GM19239 (cell line): ENCODE data around the gene CAPN15.

Experiments used
- DNase-seq: peaks from one replicate; pipeline ENCODE4 v3.0.0; 2011; ENCODE audit warnings: low spot score; ENCODE audit not compliant: insufficient read length
- FAIRE-seq: peaks from 2 replicates; lab custom pipeline; 2011; peaks lifted over from hg19 to GRCh38; lab: Jason Lieb, UNC

Gene CAPN15

DNA sequence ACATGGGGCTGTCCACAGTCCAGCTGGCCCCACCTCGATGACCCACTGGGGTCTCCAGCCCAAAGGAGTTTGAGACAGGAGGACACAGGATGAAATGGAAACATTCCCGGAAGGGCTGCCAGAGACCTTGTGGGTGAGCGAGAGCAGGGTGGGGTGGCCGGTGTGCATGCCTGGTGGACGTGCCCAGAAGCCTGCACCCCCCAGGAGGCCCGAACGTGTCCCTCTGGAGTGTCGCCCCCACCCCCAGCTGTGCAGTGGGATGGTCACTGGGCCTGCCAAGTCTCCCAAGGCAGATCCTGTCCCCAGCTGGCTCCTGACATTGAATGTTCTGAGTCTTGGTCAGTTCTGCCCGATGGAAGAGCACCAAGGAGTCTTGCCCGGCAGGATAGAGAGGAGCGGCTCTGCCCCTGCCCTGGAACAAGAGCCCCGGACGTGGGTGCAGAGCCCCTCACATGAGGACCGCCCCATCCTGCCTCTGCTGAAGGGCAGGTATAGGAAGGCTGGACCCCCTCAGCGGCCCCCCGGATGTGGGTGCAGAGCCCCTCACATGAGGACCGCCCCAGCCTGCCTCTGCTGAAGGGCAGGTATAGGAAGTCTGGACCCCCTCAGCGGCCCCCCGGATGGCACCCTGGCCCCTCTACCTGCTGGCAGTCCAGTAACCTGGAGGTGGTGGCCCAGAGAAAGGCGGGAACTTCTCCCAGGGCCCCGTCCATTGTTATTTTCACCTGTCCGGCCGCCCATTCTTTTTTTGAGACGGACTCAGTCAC lies 3.1 kb upstream of the CAPN15 start:
- DNase-seq = no peak
- FAIRE-seq = no peak

DNA sequence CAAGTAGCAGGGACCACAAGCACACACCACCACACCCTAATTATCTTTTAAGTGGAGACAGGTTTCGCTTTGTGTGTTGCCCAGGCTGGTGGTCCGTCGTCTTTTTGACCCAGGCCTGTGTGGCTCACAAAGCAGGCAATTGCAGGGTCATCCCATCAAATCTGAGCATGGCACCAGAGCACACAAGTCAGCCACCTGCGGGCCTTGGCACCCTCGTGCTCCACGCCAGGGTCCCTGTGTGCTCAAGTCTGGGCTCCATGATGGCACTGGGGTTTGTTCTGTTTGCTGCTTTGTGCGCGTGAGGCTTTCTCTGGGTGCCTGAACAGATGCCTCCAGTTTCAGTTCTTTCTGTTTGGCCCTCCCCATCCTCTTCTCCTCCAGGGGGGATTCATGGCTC lies 2.4 kb upstream of the CAPN15 start:
- FAIRE-seq = no peak
- DNase-seq = no peak

DNA sequence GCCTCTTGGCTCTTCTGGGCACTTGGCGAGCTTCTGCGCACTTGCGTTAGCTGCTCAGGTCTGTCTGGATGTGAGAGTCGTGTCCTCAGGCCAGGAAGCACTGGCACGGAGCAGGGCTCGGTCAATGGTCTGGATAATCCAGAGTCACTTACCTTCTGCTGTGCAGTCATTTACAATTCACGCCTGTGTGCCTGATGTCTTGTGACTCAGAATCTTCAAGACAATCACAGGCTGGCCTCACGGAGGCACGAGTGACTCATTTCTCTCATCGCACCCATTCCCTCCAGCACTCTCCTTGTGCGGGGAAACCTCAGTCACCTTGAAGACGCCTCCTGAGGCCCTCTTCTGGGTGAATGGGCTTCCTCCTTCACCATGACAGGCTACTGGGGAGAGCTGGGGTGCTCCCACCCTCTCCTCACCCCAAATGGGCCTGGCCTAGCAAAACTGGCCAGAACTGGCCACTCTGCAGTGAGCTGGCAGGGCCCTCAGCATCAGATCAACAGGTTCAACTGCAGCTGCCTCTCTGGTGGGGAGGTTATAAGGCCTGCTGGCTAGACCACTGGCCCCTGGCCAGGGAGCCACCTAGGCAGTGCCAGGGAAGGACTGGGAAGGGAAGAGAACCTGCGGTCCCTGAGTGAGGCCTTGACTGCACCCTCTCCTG lies 1.9 kb upstream of the CAPN15 start:
- DNase-seq (peak; percentile 54), FAIRE-seq (no peak)

DNA sequence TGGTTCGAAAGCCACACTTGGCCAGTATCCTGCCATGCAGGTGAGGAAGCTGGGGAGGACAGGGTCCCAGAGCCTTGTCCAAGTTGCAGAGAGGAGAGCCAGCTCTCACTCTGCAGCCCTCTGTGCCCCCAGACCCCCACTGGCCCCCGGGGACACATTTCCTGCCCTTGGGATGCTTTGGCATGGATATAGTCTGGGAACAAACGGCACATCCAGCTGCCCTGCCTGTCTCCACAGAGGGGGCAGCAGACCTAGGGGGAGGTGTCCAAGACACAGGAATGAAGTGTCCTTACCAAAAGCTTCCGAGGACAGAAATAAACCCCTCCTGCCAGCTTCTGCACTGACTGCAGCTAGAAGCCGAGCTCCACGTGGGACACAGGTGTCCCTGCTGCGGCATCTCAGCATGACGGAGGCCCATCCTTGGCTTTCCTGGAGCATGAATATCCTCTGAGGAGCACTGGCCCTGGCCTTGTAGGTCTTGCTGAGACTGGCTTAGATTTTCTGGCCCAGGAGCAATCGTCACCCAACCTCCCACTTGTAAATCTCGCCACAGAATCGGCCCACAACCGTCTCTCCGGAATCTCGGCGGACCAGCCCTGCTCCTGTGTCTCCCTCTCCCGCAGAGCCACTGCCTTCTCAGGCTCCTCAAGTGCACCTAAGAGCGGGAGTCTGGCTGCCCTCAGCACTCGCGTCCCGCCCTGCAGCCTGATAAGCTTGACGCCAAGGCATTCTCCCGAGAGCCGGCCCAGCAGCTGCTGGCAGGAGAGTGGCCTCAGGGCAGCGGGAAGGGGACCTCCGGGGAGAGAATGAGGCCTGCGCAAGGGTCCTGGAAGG lies 1.1 kb upstream of the CAPN15 start:
- FAIRE-seq = no peak
- DNase-seq = no peak

DNA sequence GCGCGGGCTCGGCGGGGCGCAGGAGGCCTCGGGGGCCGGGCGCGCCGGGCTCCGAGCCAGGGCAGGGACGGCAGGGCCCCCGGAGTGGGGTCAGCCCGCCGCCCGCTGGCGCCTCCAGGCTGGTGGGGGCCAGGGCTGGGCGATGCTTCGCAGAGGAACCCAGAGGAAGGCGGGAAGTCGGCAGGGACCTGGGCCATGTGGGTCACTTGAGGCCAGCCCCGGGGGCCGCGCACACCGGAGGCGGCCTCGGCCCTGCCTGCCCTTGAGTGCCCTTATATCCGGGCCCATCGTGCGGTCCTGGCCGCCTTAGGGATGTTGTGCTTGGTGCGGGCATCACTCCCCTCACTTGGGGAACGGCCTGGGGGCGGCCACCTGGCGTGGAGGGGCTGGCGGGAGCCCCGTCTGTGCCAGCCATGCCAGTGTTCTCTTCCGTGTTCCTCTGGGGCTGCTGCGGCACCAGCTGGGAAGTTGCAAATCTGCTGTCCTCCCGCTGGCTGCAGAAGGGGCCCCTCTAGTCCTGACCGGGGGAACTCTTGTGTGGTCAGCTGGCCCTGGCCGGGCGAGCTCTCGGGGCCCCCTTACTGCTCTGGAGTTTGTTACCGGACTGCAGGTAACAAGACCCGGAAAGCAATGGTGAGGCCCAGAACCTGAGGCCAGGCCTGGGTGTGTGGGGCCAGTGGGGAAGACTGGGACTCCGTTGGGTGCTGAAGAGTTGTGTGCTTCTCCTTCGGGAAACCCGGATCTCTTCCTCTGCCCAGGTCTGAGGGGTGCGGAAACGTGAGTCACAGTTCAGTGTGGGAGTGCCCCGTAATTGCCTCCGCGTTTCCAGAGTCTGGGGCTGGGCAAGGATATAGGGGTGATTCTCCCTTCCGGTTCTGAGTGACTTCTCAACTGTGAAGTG lies 849 bp downstream of the CAPN15 start:
- FAIRE-seq (no peak), DNase-seq (no peak)

DNA sequence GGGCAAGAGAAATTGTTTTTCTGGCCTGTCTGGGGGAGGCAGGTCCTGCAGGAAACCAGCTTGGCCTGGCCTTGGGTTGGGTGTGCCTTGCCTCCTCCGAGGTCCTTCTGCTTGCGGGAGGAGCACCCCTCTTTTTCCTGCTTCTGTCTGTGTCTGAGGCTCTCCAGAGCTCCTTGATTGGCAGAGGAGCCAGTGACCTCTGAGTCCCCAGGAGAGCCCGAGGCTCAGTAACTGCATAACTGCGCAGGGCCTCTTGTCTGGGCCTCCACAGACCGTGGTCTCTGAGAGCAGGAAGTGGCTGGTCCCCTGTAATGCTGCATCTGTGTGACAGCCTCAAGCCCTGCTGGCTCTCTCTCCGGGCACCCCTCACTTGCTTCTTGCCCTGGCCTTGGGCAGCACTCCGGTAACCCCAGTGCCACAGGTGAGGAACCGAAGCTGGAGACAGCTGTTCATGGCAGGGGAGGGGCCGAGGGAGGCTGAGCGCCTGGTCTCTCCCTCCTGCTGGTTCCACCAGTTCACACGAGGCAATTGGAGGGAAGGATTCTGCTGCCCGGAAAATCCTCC lies 1.6 kb downstream of the CAPN15 start:
- FAIRE-seq (no peak), DNase-seq (no peak)

DNA sequence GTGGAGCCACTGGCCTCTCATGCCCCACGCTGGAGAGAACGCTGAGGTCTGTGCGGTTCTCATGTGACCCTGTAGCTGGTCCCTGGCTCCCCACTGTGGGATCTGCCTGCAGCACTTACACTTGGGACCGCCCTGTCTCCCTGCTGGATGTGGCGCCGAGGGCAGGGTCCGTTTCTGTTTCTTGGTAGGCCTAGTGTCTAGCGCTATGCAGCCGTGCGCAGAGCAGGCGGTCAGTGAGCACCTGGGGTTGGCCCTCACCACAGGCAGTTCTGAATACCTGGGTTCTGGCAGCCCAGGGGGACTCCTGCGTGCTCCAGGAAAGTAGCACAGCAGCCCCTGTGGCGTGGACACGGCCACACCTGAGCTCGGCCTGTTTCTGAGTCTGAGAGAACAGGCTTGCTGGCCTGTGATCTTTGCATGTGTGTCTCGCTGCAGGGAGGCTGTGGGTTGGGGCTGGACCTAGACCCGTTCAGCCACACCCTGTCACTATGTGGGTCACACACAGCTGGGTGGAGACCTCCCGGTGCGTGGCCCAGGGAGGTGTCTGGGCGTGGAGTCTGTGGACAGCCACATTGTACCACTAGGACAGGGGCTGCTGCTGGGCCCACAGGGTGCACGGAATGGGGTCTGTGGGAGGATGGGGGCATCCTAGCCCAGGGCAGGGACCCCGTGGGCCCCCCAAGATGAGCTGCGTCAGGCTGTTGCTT lies 2.8 kb downstream of the CAPN15 start:
- DNase-seq (no peak), FAIRE-seq (no peak)

DNA sequence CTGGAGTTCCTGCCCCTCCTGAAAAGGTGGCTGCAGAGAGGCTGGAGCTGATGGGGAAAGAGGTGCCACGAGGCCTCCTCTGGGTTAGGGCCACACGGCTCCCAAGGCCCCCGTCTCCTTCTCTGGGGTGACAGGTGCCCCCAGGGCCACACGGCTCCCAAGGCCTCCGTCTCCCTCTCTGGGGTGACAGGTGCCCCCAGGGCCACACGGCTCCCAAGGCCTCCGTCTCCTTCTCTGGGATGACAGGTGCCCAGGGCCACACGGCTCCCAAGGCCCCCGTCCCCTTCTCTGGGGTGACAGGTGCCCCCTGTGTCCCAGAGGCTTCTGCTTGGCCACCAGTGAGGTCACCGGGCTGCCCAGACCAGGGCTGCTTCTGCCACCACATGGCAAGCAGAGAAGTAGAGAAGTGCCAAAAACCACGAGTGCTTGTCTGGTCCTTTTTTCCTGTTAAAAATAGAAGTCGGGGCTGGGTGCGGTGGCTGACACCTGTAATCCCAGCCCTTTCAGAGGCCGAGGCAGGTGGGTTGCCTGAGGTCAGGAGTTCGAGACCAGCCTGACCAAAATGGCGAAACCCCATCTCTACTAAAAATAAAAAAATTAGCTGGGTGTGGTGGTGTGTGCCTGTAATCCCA lies 4.1 kb downstream of the CAPN15 start:
- no peak for DNase-seq
- no peak for FAIRE-seq

DNA sequence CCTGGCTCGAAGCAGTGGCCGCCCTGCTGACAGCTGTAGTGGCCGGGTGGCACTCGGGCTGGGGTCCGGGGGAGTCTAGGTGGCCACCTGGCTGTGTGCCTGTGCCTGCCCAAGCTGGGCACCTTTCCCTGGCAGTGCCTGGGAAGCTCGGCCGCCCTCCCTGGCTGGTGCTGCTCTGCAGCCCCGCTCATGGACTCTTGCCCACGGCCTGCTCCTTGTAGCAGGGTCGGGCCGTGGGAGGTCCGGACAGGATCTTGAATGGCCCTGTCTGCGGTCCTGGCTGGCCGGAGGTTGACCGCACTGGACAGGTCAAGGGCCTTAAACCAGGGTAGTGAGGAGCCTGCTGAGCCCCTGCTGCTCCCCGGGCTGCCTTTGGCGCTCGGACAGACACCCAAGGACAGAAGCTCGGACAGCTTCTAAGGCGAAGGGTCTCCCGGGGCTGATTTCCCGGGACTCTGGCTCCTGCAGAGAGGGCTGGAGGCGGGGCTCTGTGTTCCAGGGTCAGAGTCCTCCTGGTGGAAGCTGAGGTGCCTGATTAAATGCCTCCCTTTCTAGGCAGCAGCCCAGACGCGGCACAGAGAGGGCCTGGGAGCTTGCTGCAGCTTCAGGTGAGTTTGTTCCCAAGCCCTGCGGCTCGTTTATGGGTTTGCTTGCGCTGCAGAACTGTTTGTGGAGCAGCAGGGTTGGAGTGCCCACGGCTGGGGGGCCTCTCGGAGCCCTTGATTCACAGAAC lies 6.0 kb downstream of the CAPN15 start:
- DNase-seq (no peak), FAIRE-seq (no peak)

DNA sequence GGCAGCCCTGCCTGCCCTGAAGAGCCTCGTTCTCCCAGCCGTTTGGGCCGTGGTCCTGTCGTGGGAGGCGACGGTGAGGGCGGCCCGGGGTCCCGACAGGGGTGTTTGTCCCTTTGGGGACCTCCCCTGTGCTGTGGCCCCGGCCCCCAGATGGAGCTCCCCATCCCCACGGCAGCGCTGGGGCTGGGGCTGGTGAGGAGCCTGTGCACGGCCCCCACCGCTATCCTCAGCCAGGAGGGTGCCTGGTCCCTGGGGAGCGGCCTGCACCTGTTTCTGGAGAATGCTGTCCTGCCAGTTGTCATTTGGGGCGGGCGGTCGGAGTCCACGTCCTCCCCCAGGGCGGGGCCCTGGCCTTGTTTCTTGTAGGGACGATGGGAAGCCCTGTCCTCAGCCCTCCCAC lies 6.6 kb downstream of the CAPN15 start:
- DNase-seq (no peak), FAIRE-seq (no peak)

DNA sequence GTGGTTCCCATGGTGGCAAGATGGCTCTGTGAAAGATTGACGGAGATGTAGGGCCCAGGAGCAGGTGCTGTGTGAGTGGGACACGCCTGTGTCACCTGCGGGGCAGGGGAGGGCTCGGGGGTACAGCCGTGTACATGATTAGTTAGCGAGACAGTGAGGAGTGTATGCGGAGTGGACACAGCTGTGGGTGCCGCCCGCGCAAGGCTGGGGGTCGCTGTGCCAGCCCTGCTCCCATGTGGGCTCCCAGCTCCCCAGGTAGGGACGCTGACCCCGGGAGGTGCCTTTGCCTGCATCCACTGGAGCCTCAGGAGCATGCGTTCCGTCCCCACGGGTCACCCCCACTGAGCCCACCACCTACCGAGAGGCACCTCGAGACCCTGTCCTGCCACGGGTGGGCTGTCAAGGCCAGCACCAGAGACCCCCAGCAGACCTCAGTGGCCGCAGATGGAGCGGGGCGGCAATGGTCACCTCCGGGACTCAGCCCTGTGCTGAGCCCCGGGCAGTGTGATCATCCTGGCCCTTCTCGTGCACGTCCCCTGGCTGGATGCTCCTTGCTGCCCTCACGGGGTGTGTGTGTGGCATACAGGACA lies 7.4 kb downstream of the CAPN15 start:
- DNase-seq = no peak
- no peak for FAIRE-seq

DNA sequence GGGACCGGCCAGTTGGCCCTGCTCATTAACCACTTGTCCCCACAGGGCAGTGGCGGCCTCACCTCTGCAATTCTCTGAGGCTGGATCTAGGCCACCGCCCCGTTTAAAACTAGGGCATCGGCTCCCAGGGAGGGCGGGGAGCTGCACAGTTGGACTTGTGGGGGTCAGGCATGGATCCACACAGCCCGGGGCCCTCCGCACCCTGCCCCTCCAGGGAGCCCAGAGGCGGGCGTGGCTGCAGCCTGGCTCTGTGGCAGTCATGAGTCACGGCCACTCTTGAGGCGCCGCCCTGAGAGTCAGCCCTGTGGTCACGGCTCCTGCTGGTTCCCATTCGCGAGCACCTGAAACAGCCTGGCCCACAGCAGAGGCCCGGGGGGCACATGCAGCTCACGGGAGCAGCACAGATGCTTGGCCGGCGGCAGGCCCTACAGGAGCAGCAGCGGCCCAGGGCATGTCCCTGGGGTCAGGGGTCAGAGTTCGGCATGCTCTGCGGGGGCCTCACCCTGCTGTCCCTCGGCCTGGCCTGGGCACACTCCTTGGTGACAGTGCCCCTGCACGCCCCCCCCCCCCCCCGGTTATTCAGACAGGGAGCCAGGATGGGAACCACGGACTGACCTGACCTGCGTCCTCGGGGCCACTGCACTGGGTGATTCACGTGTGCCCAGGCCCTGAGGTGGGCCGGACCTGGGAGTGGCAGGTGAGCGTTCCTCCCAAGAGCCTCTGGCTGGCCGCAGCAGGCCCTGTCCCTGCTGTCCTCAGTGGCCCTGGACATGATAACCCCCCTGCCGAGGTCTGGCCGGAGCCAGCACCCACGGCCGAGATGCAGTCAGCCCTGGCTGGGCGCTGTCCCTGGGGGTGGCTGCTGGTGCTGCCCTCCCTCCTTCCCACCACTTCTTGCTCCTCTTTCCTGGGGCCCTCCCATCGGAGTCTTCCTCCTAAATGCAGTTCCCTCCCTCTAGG lies 8.2 kb downstream of the CAPN15 start:
- DNase-seq = no peak
- FAIRE-seq = no peak

DNA sequence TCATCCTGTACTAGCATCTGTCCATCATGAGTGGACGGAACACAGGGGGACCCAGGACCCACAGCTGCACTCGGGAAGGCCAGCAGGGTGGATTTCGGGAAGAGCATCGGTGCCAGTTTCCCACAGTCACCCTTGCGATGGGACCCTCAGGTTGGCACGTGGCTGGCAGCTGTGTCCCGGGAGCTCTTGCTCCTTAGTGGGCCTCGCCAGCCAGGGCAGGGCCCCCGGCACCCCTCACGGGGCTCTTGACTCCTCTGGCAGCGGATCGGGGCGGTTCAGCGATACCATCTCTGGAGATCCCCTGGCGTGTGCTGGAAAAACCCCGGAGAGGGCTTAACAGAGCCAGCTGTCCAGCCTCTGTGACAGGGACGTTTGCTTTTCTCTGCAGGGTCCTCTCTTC lies 9.2 kb downstream of the CAPN15 start:
- FAIRE-seq (no peak), DNase-seq (no peak)

DNA sequence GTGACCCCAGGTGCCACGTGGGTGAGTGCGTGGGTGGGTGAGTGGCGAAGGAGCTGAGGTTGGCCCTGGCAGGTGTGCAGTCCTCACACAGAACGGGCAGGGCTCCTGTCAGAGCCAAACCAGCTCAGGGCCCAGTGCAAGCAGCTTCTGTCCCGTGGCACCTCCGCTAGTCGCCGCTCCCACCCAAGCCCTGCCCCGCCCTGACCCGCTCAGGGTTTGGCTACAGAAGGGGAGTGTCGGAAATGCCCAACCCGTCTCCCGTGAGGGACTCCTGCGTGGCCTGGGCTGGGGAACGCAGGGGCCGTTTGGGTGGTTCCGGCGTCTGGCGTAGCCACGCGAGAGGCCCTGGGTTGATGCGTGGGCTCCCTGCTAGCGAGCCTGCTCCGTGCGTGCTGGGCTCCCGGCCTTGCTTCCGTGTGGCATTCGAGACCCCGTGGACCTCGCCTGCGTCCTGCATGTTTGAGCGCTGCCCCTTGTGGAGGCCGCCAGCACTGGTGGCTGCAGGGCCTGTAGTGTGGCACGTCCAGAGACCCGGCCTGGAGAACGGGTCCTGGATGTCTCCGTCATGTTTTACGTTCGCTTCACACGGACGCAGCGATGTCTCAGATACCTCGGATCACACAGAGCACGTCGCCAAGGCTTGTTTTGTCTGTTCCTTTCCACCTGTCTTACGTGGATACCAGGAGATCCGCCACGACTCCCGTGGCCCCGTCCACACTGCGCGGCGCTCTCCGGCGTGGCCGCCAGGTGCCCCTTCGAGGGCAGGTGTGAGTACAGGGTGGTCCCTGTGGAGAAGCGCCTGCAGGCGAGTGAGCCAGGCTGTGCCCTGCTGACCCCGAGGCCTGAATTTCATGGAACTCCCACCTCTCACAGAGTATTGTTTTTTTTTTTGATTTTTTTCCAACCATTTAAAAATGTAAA lies 10.2 kb downstream of the CAPN15 start:
- DNase-seq (no peak), FAIRE-seq (no peak)

DNA sequence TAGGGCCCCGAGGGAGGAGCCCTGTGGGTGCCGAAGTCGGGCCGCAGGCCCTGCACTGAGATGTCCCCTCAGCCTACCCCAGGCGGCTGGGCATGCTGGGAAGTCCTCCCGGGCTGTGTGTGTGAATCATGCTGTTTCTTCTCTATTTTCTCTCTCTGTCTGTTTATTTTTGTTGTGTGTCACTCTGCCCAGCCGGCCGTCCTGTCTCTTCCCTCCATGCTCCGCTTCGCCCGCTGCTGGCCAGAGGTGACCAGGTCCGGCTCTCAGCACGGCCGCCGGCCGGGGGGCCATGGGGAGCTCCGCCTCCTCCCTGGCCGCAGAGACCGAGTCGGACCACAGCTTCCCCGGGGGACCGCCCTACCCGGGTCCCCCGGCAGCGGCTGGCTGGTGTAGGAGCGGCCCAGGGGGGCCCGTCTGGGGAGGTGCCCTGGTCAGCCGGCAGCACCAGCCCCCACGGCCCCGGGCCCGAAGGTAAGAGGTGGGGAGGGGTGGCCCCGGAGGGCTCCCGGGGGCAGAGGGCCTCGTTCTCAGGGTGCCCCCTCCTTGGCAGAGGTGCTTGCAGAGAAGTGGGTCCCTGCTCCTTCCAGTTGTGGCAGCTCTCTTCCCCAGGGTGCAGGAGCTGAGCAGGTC lies 12.5 kb downstream of the CAPN15 start:
- DNase-seq (no peak), FAIRE-seq (no peak)
